GM23338 (cell line): ENCODE data around the gene ANKRD27. TPM values are rescaled to one million over a fixed set of nuclear protein-coding genes. Genes with fewer than 3 reads are reported as not detected.

Experiments
- ATAC-seq: fragments of 200-7000 bp; cut with Tn5 transposase; 3 replicates; pipeline ENCODE4 v1.9.1; 2020
- DNase-seq: peaks from one replicate; pipeline ENCODE4 v3.0.0-alpha.2; 2015; ENCODE audit warnings: low spot score
- H2AFZ ChIP-seq: fragments of 200-600 bp; sonication (generic); 2 replicates; pipeline ENCODE4 v1.8.0; 2016; ENCODE audit warnings: antibody characterized with exemption, mild to moderate bottlenecking, moderate library complexity
- H3F3A ChIP-seq: fragments of 200-600 bp; sonication (generic); replicated peaks from 2 replicates; pipeline ENCODE4 v1.8.0; 2017; ENCODE audit warnings: antibody characterized with exemption, mixed run types, low read depth
- H3K27ac ChIP-seq: fragments of 200-600 bp; sonication (generic); 2 replicates; pipeline ENCODE4 v1.6.1; 2016; ENCODE audit warnings: low read depth
- H3K27me3 ChIP-seq: fragments of 200-600 bp; sonication (generic); 2 replicates; pipeline ENCODE4 v1.8.0; 2016; ENCODE audit warnings: mild to moderate bottlenecking, mixed run types, moderate library complexity; ENCODE audit not compliant: insufficient read depth
- H3K36me3 ChIP-seq: fragments of 200-600 bp; sonication (generic); 2 replicates; pipeline ENCODE4 v1.8.0; 2016; ENCODE audit warnings: mild to moderate bottlenecking; ENCODE audit not compliant: insufficient read depth
- H3K4me1 ChIP-seq: fragments of 200-600 bp; sonication (generic); 2 replicates; pipeline ENCODE4 v1.8.0; 2016; ENCODE audit warnings: mild to moderate bottlenecking, moderate library complexity; ENCODE audit not compliant: insufficient read depth
- H3K4me2 ChIP-seq: fragments of 200-600 bp; sonication (generic); 2 replicates; pipeline ENCODE4 v1.7.1; 2017; ENCODE audit warnings: mixed run types
- H3K4me3 ChIP-seq: fragments of 200-600 bp; sonication (generic); 2 replicates; pipeline ENCODE4 v1.6.1; 2016; ENCODE audit warnings: mixed run types
- H3K79me2 ChIP-seq: fragments of 200-600 bp; sonication (generic); replicated peaks from 2 replicates; pipeline ENCODE4 v1.8.0; 2017; ENCODE audit warnings: mild to moderate bottlenecking; ENCODE audit not compliant: insufficient read depth
- H3K9me2 ChIP-seq: fragments of 200-600 bp; sonication (generic); 2 replicates; pipeline ENCODE4 v1.8.0; 2017; ENCODE audit not compliant: insufficient read depth
- H4K20me1 ChIP-seq: fragments of 200-600 bp; sonication (generic); replicated peaks from 2 replicates; pipeline ENCODE4 v1.8.0; 2017; ENCODE audit warnings: mild to moderate bottlenecking; ENCODE audit not compliant: insufficient read depth
- H3K27ac Mint-ChIP-seq: 2 replicates; pipeline ENCODE4 v1.8.0; 2020; ENCODE audit warnings: inconsistent platforms, mild to moderate bottlenecking, moderate library complexity, mixed read lengths
- H3K27me3 Mint-ChIP-seq: 3 replicates; pipeline ENCODE4 v1.8.0; 2022; ENCODE audit warnings: low read depth, mild to moderate bottlenecking, moderate library complexity, mixed read lengths, inconsistent platforms; ENCODE audit not compliant: insufficient read depth, poor library complexity
- H3K36me3 Mint-ChIP-seq: 3 replicates; pipeline ENCODE4 v1.8.0; 2021; ENCODE audit warnings: low read depth, mild to moderate bottlenecking, inconsistent platforms, moderate library complexity, mixed read lengths
- H3K4me1 Mint-ChIP-seq: 3 replicates; pipeline ENCODE4 v1.8.0; 2020; ENCODE audit warnings: mild to moderate bottlenecking, inconsistent platforms, mixed read lengths
- H3K4me3 Mint-ChIP-seq: 3 replicates; pipeline ENCODE4 v1.8.0; 2021; ENCODE audit warnings: moderate library complexity, mild to moderate bottlenecking, inconsistent platforms, mixed read lengths
- H3K9me3 Mint-ChIP-seq: 3 replicates; pipeline ENCODE4 v1.8.0; 2020; ENCODE audit warnings: moderate library complexity, mild to moderate bottlenecking, inconsistent platforms, mixed read lengths
- CREB1 ChIP-seq: fragments of 250-450 bp; sonication (Bioruptor Pico); IDR thresholded peaks from 2 replicates; pipeline ENCODE4 v1.5.0; 2020; ENCODE audit warnings: low read depth, mild to moderate bottlenecking, moderate library complexity
- EZH2 ChIP-seq: fragments of 200-600 bp; sonication (generic); IDR thresholded peaks from one replicate; pipeline ENCODE4 v1.8.0; 2017; ENCODE audit warnings: antibody characterized with exemption, mild to moderate bottlenecking, low read depth; ENCODE audit not compliant: unreplicated experiment
- JUNB ChIP-seq: IDR thresholded peaks from one replicate; pipeline ENCODE4 v1.6.1; 2016; ENCODE audit warnings: antibody characterized with exemption; ENCODE audit not compliant: unreplicated experiment
- ZNF114 ChIP-seq: fragments of 250-450 bp; sonication (Bioruptor Pico); IDR thresholded peaks from 2 replicates; pipeline ENCODE4 v1.5.0; 2020; ENCODE audit warnings: mild to moderate bottlenecking, moderate library complexity
- ZNF331 ChIP-seq: fragments of 250-450 bp; sonication (Bioruptor Pico); IDR thresholded peaks from 2 replicates; pipeline ENCODE4 v1.5.0; 2020; ENCODE audit warnings: low read depth, mild to moderate bottlenecking, moderate library complexity
- polyA plus RNA-seq: library from polyadenylated mRNA; unstranded; fragments of >200 nt; fragmentation: Nextera tagmentation; extraction: Ambion mirVana; gene quantifications from 2 replicates; pipeline ENCODE4 v1.2.1, GENCODE V29; 2016
- total RNA-seq: library from RNA; depleted of rRNA; stranded (reverse); fragments of >200 nt; shearing (Covaris generic); gene quantifications from 2 replicates; pipeline ENCODE4 v1.2.3, GENCODE V29; 2014
- TF ChIP-seq, protein P1 (sequence below): IDR thresholded peaks from 2 replicates; pipeline ENCODE4 v1.6.1; 2016; ENCODE audit warnings: antibody characterized with exemption
- TF ChIP-seq, protein P2 (sequence below): IDR thresholded peaks from one replicate; pipeline ENCODE4 v1.6.1; 2018; ENCODE audit warnings: antibody characterized with exemption; ENCODE audit not compliant: unreplicated experiment
- TF ChIP-seq, protein P3 (sequence below): fragments of 250-450 bp; sonication (Bioruptor Pico); IDR thresholded peaks from 2 replicates; pipeline ENCODE4 v1.5.0; 2020; ENCODE audit warnings: mild to moderate bottlenecking, moderate library complexity
- TF ChIP-seq, protein P4 (sequence below), 2 experiments: fragments of 200-600 bp in 1 of 2; sonication (generic) in 1 of 2; conservative IDR thresholded peaks; 2 replicates each; pipeline versions ENCODE4 v1.5.1 to v1.6.1; 2016 to 2017; ENCODE audit warnings: antibody characterized with exemption in 2 of 2, low read depth in 2 of 2, mild to moderate bottlenecking in 2 of 2, moderate library complexity in 1 of 2

The ANKRD27 gene
- total and polyA plus RNA-seq, 2 experiments from 2014 or later: 16.7 to 48.7 TPM

DNA sequence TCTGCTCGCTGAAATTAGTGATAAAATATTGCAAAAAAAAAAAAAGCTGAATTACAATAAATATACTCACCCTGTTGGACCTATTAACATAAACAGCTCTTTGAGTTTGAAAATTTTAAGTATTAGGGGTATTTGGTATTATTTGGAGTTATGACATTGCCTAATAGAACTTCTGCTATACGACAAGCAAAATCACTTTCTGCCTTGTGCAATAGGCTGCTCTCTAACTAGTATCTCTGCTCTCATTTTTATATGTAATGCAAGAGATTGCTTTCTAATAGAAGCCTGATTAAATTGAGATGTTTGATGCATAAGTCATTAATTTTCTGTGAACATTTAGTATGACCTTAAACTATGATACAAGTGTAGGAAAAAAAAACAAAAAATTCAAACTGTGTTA is 6.0 kb upstream of the ANKRD27 start:
- ATAC-seq (no peak), DNase-seq (no peak)
- Mint-ChIP-seq H3K27me3 (peaks cover 23% of the 10 kb centered on the region), H3K4me1 (peaks cover 10% of the 10 kb centered on the region), H3K27ac (no peak overlapping the region), H3K9me3 (no peaks in the 10 kb centered on the region), H3K36me3 (no peaks in the 10 kb centered on the region), H3K4me3 (no peak overlapping the region)
- no peaks in the 10 kb centered on the region for H3K9me2 ChIP-seq
- no peaks in the 10 kb centered on the region for H3K36me3 ChIP-seq
- H3F3A ChIP-seq: 0 out of 2 replicates have a peak, but pooled peaks cover 5% of the 10 kb centered on the region
- no peaks in the 10 kb centered on the region for H3K79me2 ChIP-seq
- peaks cover 32% of the 10 kb centered on the region for H3K27me3 ChIP-seq
- H3K27ac ChIP-seq: no peak overlapping the region
- no peak overlapping the region for H3K4me2 ChIP-seq
- peaks cover 7% of the 10 kb centered on the region; the same call in 1 of the 2 replicates for H3K4me1 ChIP-seq
- no peak overlapping the region for H3K4me3 ChIP-seq
- peaks cover 5% of the 10 kb centered on the region; the same call in 1 of the 2 replicates for H4K20me1 ChIP-seq
- TF ChIP-seq EZH2: no peak
- TF ChIP-seq CREB1 (CRISPR knock-in tag): no peak
- TF ChIP-seq ZNF114: no peak
- TF ChIP-seq, protein P1, sequence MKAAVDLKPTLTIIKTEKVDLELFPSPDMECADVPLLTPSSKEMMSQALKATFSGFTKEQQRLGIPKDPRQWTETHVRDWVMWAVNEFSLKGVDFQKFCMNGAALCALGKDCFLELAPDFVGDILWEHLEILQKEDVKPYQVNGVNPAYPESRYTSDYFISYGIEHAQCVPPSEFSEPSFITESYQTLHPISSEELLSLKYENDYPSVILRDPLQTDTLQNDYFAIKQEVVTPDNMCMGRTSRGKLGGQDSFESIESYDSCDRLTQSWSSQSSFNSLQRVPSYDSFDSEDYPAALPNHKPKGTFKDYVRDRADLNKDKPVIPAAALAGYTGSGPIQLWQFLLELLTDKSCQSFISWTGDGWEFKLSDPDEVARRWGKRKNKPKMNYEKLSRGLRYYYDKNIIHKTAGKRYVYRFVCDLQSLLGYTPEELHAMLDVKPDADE: no peak
- TF ChIP-seq, protein P2, sequence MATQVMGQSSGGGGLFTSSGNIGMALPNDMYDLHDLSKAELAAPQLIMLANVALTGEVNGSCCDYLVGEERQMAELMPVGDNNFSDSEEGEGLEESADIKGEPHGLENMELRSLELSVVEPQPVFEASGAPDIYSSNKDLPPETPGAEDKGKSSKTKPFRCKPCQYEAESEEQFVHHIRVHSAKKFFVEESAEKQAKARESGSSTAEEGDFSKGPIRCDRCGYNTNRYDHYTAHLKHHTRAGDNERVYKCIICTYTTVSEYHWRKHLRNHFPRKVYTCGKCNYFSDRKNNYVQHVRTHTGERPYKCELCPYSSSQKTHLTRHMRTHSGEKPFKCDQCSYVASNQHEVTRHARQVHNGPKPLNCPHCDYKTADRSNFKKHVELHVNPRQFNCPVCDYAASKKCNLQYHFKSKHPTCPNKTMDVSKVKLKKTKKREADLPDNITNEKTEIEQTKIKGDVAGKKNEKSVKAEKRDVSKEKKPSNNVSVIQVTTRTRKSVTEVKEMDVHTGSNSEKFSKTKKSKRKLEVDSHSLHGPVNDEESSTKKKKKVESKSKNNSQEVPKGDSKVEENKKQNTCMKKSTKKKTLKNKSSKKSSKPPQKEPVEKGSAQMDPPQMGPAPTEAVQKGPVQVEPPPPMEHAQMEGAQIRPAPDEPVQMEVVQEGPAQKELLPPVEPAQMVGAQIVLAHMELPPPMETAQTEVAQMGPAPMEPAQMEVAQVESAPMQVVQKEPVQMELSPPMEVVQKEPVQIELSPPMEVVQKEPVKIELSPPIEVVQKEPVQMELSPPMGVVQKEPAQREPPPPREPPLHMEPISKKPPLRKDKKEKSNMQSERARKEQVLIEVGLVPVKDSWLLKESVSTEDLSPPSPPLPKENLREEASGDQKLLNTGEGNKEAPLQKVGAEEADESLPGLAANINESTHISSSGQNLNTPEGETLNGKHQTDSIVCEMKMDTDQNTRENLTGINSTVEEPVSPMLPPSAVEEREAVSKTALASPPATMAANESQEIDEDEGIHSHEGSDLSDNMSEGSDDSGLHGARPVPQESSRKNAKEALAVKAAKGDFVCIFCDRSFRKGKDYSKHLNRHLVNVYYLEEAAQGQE: no peak
- H2AFZ ChIP-seq: no peak overlapping the region

DNA sequence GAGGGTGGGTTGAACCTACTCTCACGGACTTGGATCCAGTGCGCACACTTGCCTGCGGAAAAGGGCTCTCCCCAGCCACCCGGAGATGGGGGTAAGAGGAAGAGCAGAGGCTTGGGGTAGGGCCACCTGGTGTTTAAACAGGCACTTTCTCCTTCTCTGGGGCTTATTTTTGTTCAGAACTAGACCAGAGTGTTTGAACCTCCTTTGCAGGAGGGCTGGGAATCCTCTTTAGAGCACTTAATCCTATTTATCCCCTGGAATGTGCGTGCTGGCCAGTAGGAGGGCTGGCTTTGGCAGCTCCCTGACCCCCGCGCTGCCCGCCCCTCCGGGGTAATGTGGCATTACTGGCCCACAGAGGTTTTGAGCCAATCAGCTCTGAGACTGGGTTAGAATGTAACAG is 2.7 kb upstream of the ANKRD27 start:
- peak overlapping the region; percentile 85; the same call in 1 of the 2 replicates for H3K4me3 ChIP-seq
- peak; percentile 54 for DNase-seq
- H3K27ac Mint-ChIP-seq: no peak overlapping the region
- H3K9me3 Mint-ChIP-seq: peaks cover 3% of the 10 kb centered on the region; the same call in 1 of the 3 replicates
- H2AFZ ChIP-seq: 0 out of 2 replicates have a peak overlapping the region, but pooled peaks have one; percentile 2
- peak; percentile 5 for ATAC-seq
- no peak overlapping the region for H3K27ac ChIP-seq
- H3K9me2 ChIP-seq: no peaks in the 10 kb centered on the region
- peaks cover 45% of the 10 kb centered on the region for H3K27me3 ChIP-seq
- peaks cover 22% of the 10 kb centered on the region for H3K4me1 Mint-ChIP-seq
- H3K79me2 ChIP-seq: peaks cover 18% of the 10 kb centered on the region
- H3K36me3 Mint-ChIP-seq: no peaks in the 10 kb centered on the region; the same call in 2 of the 3 replicates
- H3K4me3 Mint-ChIP-seq: peak overlapping the region; percentile 55
- H3K4me2 ChIP-seq: peak overlapping the region; percentile 88
- peaks cover 35% of the 10 kb centered on the region for H3K27me3 Mint-ChIP-seq
- no peaks in the 10 kb centered on the region for H3K36me3 ChIP-seq
- H3K4me1 ChIP-seq: peaks cover 14% of the 10 kb centered on the region; the same call in 1 of the 2 replicates
- H3F3A ChIP-seq: 0 out of 2 replicates have a peak, but pooled peaks cover 5% of the 10 kb centered on the region
- peaks cover 13% of the 10 kb centered on the region for H4K20me1 ChIP-seq
- TF ChIP-seq, protein P3, sequence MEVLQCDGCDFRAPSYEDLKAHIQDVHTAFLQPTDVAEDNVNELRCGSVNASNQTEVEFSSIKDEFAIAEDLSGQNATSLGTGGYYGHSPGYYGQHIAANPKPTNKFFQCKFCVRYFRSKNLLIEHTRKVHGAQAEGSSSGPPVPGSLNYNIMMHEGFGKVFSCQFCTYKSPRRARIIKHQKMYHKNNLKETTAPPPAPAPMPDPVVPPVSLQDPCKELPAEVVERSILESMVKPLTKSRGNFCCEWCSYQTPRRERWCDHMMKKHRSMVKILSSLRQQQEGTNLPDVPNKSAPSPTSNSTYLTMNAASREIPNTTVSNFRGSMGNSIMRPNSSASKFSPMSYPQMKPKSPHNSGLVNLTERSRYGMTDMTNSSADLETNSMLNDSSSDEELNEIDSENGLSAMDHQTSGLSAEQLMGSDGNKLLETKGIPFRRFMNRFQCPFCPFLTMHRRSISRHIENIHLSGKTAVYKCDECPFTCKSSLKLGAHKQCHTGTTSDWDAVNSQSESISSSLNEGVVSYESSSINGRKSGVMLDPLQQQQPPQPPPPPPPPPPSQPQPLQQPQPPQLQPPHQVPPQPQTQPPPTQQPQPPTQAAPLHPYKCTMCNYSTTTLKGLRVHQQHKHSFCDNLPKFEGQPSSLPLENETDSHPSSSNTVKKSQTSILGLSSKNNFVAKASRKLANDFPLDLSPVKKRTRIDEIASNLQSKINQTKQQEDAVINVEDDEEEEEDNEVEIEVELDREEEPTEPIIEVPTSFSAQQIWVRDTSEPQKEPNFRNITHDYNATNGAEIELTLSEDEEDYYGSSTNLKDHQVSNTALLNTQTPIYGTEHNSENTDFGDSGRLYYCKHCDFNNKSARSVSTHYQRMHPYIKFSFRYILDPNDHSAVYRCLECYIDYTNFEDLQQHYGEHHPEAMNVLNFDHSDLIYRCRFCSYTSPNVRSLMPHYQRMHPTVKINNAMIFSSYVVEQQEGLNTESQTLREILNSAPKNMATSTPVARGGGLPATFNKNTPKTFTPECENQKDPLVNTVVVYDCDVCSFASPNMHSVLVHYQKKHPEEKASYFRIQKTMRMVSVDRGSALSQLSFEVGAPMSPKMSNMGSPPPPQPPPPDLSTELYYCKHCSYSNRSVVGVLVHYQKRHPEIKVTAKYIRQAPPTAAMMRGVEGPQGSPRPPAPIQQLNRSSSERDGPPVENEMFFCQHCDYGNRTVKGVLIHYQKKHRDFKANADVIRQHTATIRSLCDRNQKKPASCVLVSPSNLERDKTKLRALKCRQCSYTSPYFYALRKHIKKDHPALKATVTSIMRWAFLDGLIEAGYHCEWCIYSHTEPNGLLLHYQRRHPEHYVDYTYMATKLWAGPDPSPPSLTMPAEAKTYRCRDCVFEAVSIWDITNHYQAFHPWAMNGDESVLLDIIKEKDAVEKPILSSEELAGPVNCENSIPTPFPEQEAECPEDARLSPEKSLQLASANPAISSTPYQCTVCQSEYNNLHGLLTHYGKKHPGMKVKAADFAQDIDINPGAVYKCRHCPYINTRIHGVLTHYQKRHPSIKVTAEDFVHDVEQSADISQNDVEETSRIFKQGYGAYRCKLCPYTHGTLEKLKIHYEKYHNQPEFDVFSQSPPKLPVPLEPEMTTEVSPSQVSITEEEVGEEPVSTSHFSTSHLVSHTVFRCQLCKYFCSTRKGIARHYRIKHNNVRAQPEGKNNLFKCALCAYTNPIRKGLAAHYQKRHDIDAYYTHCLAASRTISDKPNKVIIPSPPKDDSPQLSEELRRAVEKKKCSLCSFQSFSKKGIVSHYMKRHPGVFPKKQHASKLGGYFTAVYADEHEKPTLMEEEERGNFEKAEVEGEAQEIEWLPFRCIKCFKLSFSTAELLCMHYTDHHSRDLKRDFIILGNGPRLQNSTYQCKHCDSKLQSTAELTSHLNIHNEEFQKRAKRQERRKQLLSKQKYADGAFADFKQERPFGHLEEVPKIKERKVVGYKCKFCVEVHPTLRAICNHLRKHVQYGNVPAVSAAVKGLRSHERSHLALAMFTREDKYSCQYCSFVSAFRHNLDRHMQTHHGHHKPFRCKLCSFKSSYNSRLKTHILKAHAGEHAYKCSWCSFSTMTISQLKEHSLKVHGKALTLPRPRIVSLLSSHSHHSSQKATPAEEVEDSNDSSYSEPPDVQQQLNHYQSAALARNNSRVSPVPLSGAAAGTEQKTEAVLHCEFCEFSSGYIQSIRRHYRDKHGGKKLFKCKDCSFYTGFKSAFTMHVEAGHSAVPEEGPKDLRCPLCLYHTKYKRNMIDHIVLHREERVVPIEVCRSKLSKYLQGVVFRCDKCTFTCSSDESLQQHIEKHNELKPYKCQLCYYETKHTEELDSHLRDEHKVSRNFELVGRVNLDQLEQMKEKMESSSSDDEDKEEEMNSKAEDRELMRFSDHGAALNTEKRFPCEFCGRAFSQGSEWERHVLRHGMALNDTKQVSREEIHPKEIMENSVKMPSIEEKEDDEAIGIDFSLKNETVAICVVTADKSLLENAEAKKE: no peak
- TF ChIP-seq JUNB: no peak
- no peak for TF ChIP-seq CREB1 (CRISPR knock-in tag)
- TF ChIP-seq, protein P4, sequence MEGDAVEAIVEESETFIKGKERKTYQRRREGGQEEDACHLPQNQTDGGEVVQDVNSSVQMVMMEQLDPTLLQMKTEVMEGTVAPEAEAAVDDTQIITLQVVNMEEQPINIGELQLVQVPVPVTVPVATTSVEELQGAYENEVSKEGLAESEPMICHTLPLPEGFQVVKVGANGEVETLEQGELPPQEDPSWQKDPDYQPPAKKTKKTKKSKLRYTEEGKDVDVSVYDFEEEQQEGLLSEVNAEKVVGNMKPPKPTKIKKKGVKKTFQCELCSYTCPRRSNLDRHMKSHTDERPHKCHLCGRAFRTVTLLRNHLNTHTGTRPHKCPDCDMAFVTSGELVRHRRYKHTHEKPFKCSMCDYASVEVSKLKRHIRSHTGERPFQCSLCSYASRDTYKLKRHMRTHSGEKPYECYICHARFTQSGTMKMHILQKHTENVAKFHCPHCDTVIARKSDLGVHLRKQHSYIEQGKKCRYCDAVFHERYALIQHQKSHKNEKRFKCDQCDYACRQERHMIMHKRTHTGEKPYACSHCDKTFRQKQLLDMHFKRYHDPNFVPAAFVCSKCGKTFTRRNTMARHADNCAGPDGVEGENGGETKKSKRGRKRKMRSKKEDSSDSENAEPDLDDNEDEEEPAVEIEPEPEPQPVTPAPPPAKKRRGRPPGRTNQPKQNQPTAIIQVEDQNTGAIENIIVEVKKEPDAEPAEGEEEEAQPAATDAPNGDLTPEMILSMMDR (conservative IDR thresholded peaks at IDR 0.05; ENCODE audit: low read depth in 2 of 2): no peak; a peak in 1 of 4 replicates
- TF ChIP-seq ZNF331 (CRISPR knock-in tag): no peak
